ENCODE measurements around the gene OTUD7B.
"Not testable (repeated sequence)": the region's sequence is repeated elsewhere in the genome, so short reads cannot be mapped to it uniquely, and the experiment has no call there.

Gene OTUD7B

DNA sequence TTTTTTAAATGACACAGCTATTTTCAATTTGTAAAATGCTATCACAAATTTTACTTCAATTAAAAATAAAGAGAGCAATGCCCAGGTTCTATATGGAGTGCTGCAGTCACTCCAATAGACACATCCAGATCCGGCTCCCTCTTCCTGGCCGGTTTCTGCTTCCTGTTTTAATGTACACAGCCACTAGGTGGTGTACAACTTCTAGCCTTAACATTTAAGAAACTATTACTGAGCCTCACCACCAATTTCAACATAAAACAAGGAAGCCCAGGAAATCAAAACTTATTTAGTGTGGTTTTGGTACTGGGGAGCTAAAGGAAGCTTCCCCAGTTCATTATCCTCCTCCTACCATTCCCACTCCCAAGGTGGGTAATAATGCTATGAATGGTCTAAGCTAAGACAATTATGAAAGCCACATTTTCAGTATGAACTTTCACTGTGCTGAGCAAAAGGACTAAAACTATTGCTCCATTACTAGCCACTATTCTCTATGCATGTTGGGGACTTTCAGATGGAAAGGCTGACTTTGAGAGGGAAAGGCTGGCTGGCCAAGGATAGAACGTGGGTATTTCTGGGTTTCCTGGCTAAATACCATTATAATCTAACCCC lies 48.4 kb downstream of the OTUD7B start:
- peak in 1 of 2 donors; percentile 7 for DNase-seq (ENCODE audit: low read depth in 2 of 2, low spot score in 1 of 2)

GRCh38 chr1:149957548-149957947 lies 53.0 kb downstream of the OTUD7B start:
- DNase-seq (ENCODE audit: low read depth in 2 of 2, low spot score in 1 of 2): not testable (repeated sequence)

DNA sequence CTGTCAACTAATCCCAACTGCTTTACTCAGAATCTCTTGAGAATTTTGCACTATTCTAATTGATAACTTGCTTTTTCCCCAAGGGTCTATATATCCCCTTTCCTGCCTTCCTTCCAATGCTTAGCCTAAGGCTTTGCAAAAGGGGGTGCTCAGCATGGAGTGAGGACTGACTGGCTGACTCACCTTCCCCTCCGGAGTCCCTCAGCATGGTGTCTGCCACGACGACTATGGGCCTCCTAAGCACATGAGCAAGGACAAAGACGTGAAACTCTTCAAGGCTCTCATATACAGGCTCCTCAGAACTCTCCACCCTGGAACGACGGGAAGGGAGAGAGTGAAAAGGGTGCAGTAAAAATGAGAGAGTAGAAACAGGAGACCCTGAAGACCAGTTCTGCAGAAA lies 60.6 kb downstream of the OTUD7B start:
- no peak for DNase-seq (ENCODE audit: low read depth in 2 of 2, low spot score in 1 of 2)

DNA sequence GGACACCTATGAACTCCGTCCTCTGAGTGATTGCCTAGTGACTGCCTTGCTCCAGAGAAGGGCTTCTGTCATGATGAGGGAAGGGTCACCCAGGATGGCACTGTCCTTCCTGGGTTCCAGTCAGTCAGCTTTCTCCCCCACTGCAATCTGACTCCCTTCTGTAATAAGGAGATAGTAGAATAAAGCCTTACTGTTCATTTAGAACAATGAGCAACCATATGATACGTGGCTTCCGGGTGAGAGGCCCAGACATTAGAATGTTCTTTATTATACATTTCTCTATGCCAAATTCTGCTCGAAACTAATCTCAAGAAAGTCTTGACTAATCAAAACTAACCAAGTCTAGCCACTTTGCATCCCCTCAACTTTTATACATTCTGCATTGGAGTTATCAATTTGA lies 65.3 kb downstream of the OTUD7B start:
- DNase-seq (ENCODE audit: low read depth in 2 of 2, low spot score in 1 of 2): no peak

DNA sequence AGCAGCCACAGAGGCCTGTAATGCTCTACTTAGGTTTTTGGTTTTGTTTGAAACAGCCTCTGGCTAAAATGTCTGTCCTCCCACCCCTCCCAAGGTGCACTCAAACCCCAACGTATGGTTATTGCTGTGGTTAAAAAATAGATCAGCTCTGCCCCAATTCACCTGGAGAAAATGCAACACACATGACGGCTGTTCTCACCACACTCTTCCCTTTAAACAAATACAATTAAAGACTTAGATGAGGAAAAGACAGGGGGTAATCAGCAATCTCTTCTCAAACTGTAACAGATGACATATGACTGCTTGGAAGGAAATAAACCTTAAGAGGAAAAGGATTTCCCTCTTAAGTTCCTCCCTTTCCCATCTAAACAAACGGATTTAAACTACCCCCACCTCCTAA lies 67.6 kb downstream of the OTUD7B start:
- no peak for DNase-seq (ENCODE audit: low read depth in 2 of 2, low spot score in 1 of 2)

GRCh38 chr1:149942207-149942606 lies 68.3 kb downstream of the OTUD7B start:
- DNase-seq (ENCODE audit: low read depth in 2 of 2, low spot score in 1 of 2): no peak

GRCh38 chr1:149940427-149940826 lies 70.1 kb downstream of the OTUD7B start:
- DNase-seq (ENCODE audit: low read depth in 2 of 2, low spot score in 1 of 2): no peak

- not testable (repeated sequence) for DNase-seq (ENCODE audit: low read depth in 2 of 2, low spot score in 1 of 2)
These were observed 71.9 kb downstream of the OTUD7B start for GRCh38 chr1:149938668-149939003.

GRCh38 chr1:149937759-149938158 lies 72.8 kb downstream of the OTUD7B start:
- no peak for DNase-seq (ENCODE audit: low read depth in 2 of 2, low spot score in 1 of 2)

DNA sequence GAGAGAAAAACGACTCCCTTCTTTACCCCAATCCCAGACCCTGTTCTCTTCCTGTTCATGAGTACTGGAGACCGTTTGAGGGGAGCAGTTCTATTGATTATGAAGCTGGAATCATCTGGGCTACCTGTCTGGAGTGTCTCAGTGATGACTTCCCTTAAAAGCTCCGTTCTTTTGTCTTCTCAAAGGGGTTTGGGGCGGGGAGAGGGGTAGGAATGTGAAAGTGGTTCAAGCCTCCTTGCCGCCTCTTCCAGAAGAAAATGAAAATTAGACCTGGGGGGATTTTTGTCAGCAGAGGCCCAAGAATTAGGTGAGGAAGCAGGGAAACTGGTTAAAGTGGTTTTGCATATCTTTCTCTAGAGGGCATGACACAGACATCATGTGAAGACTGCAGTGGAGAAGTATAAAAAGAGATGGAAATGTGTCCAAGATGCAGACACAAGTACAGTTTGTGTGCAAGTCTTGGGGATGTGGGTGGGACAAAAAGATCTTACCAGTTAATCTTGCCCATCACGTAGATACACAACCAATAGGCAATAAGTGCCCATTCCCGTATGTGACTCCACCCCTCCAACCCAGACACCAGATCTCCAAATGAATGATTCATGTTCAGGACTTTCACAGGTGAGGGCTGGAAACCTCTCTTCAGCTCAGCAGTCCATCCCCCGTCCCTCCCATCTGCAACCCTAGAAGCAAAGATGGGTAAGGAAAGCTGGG lies 73.4 kb downstream of the OTUD7B start:
- no peak for DNase-seq (ENCODE audit: low read depth in 2 of 2, low spot score in 1 of 2)

DNA sequence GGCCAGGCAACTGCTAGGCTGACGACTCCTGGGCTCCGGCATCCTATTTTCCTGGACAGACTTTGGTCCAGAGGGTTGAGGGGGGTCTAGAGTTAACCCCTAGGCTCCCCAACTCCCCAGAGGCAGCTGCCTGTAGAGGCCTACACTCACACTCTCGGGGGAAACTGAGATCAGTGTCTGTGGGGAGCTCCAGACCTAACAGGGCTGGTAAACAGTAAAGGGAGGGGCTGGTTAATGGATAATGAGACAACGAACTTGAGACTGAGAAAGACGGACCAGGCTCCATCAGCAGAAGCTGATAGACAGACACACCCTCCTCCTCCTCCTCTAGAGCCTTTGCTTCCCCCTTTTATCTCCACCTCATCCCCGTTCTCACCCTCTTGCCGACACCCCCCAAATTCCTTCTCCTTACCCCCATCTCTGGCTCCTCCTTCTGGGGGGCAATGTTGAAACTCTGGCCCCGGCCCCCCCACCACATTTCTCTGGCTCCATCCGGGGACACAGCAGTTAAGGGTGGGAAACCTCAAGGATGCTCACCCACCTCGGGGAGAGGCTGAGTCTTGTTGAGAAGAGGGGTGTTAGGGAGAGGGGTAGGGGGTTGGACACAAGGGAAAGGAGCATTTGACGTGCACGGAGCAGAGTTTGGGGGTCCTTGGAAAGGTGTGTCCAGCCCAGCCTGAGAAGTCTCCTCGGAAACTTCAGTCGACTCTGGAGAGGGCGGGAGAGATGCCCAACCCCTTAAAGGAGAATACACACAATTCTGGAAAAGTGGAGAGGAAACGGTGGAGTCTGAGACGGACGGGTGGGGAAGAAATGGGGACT lies 74.1 kb downstream of the OTUD7B start, which contains the start of gene MTMR11:
Gene MTMR11, minus strand, starts transcription at position 710 of the 822 bp plus-strand sequence. Its CDS starts 232 bp downstream, at position 478.
- DNase-seq (ENCODE audit: low read depth in 2 of 2, low spot score in 1 of 2): no peak

- no peak for DNase-seq (ENCODE audit: low read depth in 2 of 2, low spot score in 1 of 2)
These were observed 76.2 kb downstream of the OTUD7B start for GRCh38 chr1:149934356-149934755.

GRCh38 chr1:149933208-149933607 lies 77.3 kb downstream of the OTUD7B start:
- DNase-seq (ENCODE audit: low read depth in 2 of 2, low spot score in 1 of 2): no peak

DNA sequence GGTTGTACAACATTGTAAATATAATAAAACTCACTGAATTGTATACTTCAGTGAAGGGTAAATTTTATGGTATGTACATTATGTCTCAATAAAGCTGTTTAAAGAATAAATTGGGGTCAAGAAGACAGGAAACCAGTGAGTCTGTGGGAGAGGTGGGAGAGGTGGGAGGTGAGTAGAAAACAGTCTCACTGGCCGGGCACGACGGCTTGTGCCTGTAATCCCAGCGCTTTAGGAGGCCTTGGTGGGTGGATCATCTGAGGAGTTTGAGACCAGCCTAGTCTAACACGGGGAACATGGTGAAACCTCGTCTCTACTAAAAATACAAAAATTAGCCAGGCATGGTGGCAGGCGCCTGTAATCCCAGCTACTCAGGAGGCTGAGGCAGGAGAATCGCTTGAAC lies 78.1 kb downstream of the OTUD7B start:
- DNase-seq (ENCODE audit: low read depth in 2 of 2, low spot score in 1 of 2): no peak

DNA sequence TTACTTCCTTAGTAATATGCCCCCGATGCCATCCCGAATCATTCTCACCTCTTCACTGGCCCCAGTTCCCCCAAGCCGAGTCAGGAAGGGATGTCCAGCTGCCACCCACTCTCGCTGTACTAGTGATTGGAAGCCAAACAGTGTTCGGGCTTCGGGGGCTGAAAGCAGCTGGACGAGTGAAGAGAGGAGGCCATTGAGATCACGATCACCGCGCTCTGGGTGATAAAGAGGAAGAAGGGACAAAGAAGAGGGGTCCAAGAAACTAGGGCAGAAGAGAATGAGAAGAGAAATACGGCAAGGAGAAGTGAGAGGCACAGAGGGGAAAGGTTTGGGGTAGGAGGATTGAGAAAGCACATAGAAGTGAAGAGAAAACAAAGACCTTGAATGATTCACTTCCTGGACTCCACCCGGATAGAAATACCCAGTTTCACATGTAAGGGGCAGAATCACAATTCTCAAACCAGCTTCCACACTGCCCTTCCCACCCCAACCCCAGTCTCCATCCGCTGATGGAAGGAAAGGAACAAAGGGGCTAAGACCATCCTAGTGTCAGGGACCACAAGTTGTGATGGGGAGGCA lies 79.2 kb downstream of the OTUD7B start:
- no peak for DNase-seq (ENCODE audit: low read depth in 2 of 2, low spot score in 1 of 2)

DNA sequence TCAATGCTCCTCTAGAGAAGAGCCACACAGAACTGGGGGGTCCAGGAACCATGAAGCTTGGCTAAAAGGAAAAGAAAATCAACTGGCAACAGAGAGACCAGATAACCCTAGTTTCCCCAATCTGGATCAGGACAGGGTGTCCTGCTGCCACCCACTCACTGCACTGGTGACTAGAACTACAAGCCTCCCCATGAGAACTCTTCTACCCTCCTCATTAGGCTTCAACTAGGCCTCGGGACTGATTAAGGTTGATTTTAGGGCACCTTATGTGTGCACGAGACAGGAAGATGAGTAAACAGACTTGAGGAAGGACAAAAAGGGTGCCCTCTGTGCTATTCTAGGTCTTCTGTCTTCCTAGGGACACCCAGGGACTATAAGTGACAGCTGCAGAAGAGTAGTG lies 80.7 kb downstream of the OTUD7B start:
- DNase-seq (ENCODE audit: low read depth in 2 of 2, low spot score in 1 of 2): no peak

GRCh38 chr1:149928401-149928724 lies 82.2 kb downstream of the OTUD7B start:
- no peak for DNase-seq (ENCODE audit: low read depth in 2 of 2, low spot score in 1 of 2)

GRCh38 chr1:149927563-149928400 lies 82.7 kb downstream of the OTUD7B start, which contains the start of gene SF3B4:
Gene SF3B4 (minus strand): TSS chr1:149927803. CDS start chr1:149927759, 44 bp downstream.
- peak; percentile 92 to 95 for DNase-seq (ENCODE audit: low read depth in 2 of 2, low spot score in 1 of 2)

DNA sequence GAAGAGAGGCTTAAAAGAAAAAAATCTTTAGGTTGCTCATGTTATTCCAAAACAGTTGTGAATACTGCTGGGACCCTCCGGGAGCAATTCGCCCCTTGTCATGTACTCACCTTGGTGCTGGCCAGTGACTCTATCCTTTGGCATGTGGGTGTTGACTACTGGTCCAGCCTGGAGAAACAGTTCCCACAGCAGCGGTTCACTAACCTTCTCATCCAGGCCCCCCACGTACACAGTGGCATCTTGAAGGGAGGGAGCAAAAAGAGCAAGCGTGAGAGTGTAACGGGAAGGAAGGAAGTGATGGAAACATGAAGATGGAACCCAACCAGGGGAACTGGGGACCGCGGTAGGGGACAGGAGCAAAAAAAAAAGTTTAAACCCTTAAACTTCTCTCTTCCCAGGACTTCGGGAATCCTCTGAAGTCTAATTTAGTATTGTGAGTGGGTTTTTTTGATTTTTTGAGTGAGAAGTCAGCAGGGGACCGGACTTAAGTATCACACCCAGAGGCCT lies 83.4 kb downstream of the OTUD7B start:
- DNase-seq (ENCODE audit: low read depth in 2 of 2, low spot score in 1 of 2): no peak

DNA sequence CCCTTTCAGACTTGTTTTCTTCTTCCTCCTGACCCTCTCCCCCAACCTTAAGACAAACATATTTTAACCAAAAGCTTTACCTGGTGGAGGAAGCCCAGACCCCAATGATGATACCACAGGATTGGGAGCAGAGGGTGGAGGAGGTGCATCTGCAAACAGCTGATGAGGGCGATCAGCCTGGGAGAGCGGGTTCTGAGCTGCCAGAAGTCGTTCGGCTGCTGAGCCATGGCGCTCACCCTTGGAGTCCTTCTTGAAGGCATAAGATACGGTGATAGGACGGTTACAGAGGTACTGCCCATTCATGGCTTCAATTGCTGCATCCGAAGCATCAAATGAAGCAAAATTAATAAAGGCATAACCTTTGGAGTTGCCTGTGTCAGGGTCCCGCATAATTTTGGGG lies 84.2 kb downstream of the OTUD7B start:
- DNase-seq (ENCODE audit: low read depth in 2 of 2, low spot score in 1 of 2): no peak

DNA sequence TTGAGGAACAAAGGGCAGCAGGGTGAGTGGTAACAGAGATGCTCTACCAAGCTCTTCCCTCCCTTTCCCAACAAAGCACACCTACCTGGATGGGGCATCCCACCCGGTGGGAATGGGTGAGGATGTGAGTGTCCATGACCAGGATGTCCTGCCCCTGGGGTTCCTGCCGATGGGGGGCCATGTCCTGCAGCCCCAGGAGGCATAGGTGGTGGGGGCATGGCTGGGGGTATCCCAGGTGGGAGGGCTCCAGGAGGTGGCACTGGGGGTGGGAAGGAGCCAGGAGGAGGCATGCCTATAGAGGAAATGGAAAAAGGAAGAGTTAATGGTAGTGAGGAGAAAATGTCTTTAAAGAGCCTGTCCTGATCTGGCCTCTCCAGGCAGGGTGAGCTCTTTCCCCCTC lies 84.8 kb downstream of the OTUD7B start:
- DNase-seq (ENCODE audit: low read depth in 2 of 2, low spot score in 1 of 2): no peak

All from stimulated activated CD8-positive, alpha-beta memory T cell treated with anti-CD3 and anti-CD28 coated beads, Interleukin-4, amount 100 ng/mL, for 1 hour (primary cell).